NCI-H187 treated with DMSO at 0.1 percent for 48 hours (cell line): ENCODE results near the gene GALNT17.

Experiments
- DNase-seq: peaks from one replicate; lab custom pipeline; 2025; lab: John Stamatoyannopoulos, UW

Gene GALNT17

DNA sequence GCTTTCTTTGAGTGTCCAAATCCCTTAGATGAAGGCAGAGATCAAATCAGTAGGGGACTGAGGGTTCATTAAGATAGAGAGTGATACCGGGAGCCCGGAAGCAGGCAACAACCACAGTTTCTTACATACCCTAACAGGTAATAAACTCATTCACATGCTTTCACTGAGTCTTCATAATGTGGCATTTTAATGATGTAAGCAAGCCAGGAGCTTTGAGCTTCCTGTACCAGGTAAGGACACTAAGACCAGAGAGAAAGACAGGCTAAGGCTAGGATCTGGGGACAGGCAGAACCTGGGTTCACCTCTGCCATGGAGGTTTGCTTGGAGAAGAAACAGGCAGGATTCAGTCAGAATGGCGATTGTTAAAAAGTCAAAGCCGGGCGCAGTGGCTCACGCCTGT is 618.3 kb downstream of the GALNT17 start:
- no peak for DNase-seq

DNA sequence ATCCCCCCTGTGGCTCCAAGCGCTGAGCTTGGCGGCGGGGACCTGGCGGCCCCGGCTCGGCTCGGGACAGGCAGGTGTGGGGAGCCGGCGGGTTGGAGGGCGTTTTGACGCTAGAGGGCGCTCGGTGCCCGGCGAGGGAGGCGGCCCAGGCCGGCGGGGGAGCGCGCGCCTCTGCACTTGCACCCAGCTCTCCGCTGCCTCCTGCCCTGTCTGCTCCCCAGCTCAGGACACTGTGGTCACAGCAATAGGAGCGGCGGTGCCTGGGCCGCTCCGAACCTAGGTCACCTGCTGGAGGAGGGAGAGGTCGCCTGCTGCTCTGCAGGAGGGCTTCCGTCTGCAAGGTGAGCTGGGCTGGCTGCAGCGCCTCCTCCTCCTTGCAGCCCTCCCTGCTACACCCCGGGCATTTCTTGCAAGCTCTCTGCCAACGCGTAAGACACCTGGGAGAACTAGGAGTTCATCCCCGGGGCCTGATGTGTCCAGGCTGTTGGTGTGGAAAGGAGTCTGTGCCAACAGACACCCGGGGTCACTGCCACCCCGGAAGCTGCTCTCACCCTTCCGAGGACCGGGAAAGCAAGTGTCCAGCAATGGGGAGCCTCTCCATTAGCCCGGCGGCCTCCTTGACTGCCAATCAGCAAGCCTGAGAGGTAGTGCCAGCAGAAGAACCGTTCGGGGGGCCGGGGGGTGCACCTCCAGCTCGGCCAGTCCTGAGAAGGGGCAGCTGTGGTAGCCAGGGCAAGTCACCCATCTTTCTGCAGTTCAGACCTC is 620.4 kb downstream of the GALNT17 start:
- DNase-seq, result no peak

DNA sequence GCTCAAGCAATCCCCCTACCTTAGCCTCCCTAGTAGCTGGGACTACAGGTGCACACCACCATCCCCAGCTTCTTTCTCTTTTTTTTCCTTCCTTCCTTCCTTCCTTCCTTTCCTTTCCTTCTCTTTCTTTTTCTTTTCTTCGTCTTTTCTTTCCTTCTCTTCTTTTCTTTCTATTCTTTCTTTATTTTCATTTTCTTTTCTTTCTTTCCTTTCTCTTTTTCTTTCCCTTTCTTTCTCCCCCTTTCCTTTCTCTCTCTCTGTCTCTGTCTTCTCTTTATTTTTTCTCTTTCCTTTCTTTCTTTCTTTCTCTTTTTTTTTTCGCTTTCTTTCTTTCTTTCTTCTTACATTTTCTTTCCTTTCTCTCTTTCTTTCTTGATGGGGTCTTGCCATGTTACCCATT is 621.3 kb downstream of the GALNT17 start:
- DNase-seq, result no peak

DNA sequence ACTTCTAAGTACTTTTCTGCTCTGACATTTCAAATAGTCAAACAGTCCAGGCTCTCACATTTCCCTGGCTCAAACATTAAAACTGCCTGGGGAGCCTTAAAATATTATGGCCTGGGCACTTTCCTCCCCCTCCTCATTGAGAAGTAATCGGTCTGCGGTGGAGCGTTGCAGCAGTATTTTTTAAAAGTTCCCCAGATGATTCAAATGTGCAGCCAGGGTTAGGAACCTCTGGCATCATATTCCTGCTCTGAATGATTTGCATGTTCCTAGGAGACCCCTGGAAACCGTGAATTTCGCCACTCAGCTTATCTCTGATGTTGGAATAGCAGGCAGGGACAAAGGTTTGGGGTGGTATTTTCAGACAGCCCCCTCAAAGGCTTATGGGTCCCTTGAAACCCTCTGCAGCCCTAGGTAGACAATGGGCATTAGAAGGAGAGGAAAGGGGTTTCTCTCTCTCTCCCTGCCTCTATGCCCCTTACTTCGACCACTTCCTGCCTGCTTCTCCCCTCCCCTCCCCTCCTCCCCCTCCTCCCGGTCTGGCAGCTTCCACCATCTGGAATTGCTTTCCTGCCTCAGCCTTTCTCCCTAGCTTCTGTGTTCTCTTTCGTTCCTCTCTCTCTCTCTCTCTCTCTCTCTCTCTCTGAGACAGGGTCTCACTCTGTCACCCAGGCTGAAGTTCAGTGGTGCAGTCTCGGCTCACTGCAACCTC is 622.2 kb downstream of the GALNT17 start:
- DNase-seq, result no peak

DNA sequence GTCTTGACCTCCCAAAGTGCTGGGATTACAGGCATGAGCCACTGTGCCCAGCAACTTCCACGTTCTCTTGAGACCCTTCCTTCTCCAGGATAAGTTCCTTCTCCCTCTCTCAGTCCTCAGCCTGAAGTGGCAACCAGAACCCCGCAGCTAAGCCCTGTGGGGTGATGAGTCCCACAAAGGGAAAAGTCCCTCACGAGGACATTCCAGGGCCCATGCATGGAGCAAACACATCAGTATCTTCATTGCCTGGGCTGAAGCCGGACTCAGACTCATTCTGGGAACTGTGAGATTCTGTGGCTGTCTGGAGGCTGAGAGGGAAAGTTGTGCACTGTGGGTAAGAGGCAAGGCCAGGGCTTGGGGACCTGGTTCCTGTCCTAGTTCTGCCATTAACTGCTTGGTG is 622.9 kb downstream of the GALNT17 start:
- DNase-seq, result no peak

DNA sequence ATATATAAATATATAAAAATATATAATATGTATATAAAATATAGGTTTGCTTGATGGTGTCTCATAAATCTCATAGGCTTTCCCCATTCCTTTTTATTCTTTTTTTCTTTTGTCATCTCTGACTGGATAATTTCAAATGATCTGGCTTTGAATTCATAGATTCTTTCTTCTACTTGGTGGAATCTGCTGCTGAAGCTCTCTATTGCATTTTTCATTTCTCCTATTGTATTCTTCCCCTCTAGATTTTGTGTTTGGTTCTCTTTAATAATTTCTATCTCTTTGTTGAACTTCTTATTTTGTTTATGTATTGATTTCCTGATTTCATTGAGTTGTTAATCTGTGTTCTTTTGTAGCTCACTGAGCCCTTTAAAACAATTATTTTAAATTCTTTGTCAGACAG is 629.4 kb downstream of the GALNT17 start:
- DNase-seq, result no peak
